Glutamatergic neuron (in vitro differentiated cells): ENCODE data around the gene TEX2. TPM values are rescaled to one million over a fixed set of nuclear protein-coding genes. Genes with fewer than 3 reads are reported as not detected.

Experiments
- DNase-seq: peaks from one replicate; pipeline ENCODE4 v3.0.0; 2022
- H3K27ac Mint-ChIP-seq: one replicate; pipeline ENCODE4 v1.8.0; 2020; ENCODE audit warnings: mild to moderate bottlenecking, mixed read lengths, inconsistent platforms; ENCODE audit not compliant: unreplicated experiment
- H3K27me3 Mint-ChIP-seq: one replicate; pipeline ENCODE4 v1.8.0; 2020; ENCODE audit warnings: mild to moderate bottlenecking, moderate library complexity, mixed read lengths, inconsistent platforms; ENCODE audit not compliant: unreplicated experiment
- H3K36me3 Mint-ChIP-seq: one replicate; pipeline ENCODE4 v1.8.0; 2020; ENCODE audit warnings: mild to moderate bottlenecking, mixed read lengths, inconsistent platforms; ENCODE audit not compliant: unreplicated experiment
- H3K4me1 Mint-ChIP-seq: one replicate; pipeline ENCODE4 v1.8.0; 2020; ENCODE audit warnings: mild to moderate bottlenecking, low read depth, mixed read lengths, inconsistent platforms; ENCODE audit not compliant: unreplicated experiment
- H3K4me3 Mint-ChIP-seq: one replicate; pipeline ENCODE4 v1.8.0; 2020; ENCODE audit warnings: mild to moderate bottlenecking, mixed read lengths, inconsistent platforms; ENCODE audit not compliant: unreplicated experiment
- H3K9me3 Mint-ChIP-seq: one replicate; pipeline ENCODE4 v1.8.0; 2020; ENCODE audit warnings: mild to moderate bottlenecking, moderate library complexity, mixed read lengths, inconsistent platforms; ENCODE audit not compliant: unreplicated experiment
- total RNA-seq: library from RNA; stranded (reverse); fragmentation: NEBNext Ultra II Directional; extraction: Animal tissue kit (Norgen Biotek cat#: 25700); gene quantifications from one replicate; pipeline ENCODE4 v1.2.1, GENCODE V29; 2021; ENCODE audit not compliant: unreplicated experiment
- TF ChIP-seq, protein P1 (sequence below): fragments of 200-600 bp; sonication (generic); IDR thresholded peaks from one replicate; pipeline ENCODE4 v1.5.0; 2021; ENCODE audit not compliant: partially characterized antibody, unreplicated experiment

Gene TEX2
- total RNA-seq, 1 donor from 2014 or later = 11.7 TPM

DNA sequence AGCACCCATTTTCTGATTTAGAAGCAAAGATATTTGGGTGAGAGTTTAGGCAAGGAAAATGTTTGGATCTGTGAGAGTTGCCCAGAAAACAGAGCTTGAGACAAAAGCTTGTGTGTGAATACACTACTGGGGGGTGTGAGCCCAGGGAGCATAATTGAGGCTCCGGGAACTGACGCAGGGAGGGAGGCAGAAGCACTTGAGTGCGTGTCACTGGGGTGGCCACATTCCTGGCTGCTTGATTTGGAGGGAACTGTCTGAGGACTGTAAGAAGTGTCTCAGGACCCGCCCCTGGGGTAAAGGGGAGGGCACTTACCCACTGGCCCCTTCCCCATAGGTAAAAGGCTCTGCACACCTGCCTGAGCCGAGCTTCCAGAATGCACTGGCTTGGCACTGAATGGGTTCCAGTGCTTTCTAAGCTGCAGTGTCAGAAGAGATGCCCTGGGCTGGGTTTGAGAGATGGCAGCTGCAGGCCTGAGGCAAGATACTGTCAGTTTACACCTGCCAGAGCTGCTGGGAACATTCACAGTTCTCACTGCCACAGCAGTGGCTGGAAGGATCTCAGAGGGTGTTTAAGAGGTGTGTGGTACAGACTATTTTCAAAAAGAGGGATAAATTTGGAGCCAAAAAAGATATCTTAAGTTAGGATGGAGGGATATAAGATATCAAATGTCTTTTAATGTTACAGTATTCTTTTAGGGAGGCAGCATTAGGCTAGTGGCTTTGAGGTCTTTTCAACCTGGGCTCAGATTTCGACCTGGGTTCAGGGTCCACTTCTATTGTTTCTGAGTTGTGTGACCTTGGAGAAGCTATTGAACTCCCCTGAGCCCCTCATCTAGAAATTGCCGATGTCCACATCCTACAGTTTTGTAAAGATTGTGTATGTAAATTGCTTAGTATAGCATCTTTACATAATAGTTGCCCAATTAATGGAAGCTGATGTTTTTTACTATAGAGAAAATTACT lies 6.9 kb upstream of the TEX2 start:
- no peaks in the 10 kb centered on the region for H3K27me3 Mint-ChIP-seq
- H3K4me3 Mint-ChIP-seq = peak overlapping the region; percentile 27
- TF ChIP-seq, protein P1, sequence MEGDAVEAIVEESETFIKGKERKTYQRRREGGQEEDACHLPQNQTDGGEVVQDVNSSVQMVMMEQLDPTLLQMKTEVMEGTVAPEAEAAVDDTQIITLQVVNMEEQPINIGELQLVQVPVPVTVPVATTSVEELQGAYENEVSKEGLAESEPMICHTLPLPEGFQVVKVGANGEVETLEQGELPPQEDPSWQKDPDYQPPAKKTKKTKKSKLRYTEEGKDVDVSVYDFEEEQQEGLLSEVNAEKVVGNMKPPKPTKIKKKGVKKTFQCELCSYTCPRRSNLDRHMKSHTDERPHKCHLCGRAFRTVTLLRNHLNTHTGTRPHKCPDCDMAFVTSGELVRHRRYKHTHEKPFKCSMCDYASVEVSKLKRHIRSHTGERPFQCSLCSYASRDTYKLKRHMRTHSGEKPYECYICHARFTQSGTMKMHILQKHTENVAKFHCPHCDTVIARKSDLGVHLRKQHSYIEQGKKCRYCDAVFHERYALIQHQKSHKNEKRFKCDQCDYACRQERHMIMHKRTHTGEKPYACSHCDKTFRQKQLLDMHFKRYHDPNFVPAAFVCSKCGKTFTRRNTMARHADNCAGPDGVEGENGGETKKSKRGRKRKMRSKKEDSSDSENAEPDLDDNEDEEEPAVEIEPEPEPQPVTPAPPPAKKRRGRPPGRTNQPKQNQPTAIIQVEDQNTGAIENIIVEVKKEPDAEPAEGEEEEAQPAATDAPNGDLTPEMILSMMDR = no peak
- peaks cover 6% of the 10 kb centered on the region for H3K36me3 Mint-ChIP-seq
- no peaks in the 10 kb centered on the region for H3K4me1 Mint-ChIP-seq
- peak overlapping the region; percentile 28 for H3K27ac Mint-ChIP-seq
- peaks cover 1% of the 10 kb centered on the region for H3K9me3 Mint-ChIP-seq
- DNase-seq = no peak

DNA sequence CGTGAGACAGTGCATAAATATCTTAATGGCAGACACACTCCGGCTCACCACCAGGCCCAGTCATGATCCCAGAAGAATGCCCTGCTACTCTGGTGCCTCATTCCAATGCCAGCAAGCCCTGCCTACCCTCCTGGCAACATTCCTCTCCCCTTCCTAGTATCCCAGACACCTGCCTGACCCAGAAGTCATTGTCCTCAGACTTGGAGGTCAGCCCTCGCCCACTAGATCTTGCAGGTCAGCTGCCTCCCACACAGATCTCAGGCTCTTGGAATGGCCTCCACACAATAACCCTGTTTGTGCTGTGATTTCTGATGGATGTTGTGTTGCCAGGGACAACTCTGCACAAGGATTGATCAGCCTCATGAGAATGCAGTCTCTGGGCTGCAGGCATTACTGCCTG lies 1.8 kb upstream of the TEX2 start:
- TF ChIP-seq, protein P1 = no peak
- H3K4me1 Mint-ChIP-seq = peaks cover 7% of the 10 kb centered on the region
- no peak overlapping the region for H3K4me3 Mint-ChIP-seq
- DNase-seq = no peak
- no peak overlapping the region for H3K27ac Mint-ChIP-seq
- H3K9me3 Mint-ChIP-seq = peaks cover 8% of the 10 kb centered on the region
- H3K36me3 Mint-ChIP-seq = peaks cover 6% of the 10 kb centered on the region
- H3K27me3 Mint-ChIP-seq = peaks cover 6% of the 10 kb centered on the region

DNA sequence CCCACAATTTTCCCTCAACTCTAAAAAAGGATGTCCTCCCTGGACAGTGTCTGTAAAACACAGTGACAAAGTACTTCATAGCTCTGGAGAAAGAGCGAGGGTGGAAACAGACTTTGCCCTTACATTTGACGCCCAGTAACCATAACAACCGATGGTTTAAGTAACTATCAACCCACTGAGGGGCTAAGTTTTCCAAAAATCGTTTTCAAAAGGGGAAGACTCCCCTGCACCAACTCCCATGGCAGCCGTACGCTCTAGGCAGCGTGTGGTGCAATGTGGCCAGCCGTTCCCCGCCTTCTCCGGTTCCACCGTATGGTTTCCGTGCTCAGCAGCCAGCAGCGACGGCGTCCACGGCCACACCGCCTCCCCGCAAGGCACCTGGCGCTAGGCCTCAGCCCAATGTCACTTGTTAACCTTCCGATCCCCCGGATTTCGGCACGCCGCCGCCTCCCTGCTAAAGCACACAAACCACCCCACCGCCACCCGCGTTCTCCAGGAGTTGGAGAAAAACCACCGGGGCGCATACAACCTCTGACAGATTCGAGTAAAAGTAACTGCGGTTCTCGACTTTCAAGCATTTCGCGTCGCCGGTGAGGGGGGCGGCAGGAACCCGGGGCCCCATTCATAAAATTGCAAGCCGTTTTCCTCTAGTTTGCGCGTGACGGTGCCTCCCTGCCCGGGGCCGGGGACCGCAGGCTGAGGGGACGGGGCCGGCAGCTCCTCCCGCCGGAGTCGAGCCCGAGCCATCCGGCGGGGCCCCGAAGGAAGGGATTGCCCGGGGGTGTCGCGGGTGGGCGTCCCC lies 661 bp downstream of the TEX2 start:
- Mint-ChIP-seq H3K27me3 (peaks cover 6% of the 10 kb centered on the region), H3K36me3 (peaks cover 4% of the 10 kb centered on the region), H3K27ac (no peak overlapping the region), H3K4me1 (peaks cover 7% of the 10 kb centered on the region), H3K9me3 (peaks cover 8% of the 10 kb centered on the region), H3K4me3 (peak overlapping the region; percentile 94)
- TF ChIP-seq, protein P1 = no peak
- DNase-seq = peak; percentile 44

DNA sequence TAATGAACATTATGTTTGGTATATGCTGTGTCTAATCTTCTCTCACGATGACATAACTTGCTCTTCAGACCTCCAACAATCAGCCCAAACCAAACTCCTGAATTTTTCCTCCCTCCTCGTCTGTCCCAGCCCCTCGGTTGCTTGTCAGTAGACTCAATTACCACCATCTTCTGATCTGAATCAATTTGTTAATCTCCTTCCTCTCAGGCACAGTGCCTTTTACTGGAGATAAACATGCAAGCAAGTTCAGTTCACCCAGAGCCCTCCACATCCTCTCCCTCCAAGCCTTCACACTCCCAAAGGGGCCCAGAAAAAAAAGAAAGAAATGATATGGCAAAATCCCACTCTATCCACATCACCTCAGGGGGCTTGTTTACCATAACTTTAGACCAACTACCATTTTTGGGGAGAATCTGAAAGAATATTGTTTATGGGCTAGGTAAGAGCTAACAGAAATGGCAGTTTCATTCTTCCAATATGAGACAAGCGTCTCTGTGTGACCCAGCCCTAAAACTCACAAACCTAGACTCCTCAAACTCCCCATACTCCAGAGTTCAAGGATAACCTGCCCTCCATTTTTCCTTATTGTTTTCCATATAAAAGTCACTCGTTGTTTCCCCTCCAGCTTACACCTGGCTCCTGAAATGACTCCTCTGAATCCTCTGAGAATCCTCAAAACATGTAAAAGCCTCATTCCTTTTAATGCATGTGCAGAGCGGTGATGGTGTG lies 1.5 kb downstream of the TEX2 start:
- Mint-ChIP-seq H3K4me3 (peak overlapping the region; percentile 94), H3K4me1 (peaks cover 7% of the 10 kb centered on the region), H3K27ac (no peak overlapping the region), H3K36me3 (no peaks in the 10 kb centered on the region), H3K9me3 (peaks cover 8% of the 10 kb centered on the region), H3K27me3 (peaks cover 6% of the 10 kb centered on the region)
- no peak for DNase-seq
- TF ChIP-seq, protein P1 = no peak
